EL (cell line): ENCODE results near the gene E4F1.

Experiments used
- DNase-seq: peaks from one replicate; pipeline ENCODE4 v3.0.0-alpha.2; 2016

The E4F1 gene

DNA sequence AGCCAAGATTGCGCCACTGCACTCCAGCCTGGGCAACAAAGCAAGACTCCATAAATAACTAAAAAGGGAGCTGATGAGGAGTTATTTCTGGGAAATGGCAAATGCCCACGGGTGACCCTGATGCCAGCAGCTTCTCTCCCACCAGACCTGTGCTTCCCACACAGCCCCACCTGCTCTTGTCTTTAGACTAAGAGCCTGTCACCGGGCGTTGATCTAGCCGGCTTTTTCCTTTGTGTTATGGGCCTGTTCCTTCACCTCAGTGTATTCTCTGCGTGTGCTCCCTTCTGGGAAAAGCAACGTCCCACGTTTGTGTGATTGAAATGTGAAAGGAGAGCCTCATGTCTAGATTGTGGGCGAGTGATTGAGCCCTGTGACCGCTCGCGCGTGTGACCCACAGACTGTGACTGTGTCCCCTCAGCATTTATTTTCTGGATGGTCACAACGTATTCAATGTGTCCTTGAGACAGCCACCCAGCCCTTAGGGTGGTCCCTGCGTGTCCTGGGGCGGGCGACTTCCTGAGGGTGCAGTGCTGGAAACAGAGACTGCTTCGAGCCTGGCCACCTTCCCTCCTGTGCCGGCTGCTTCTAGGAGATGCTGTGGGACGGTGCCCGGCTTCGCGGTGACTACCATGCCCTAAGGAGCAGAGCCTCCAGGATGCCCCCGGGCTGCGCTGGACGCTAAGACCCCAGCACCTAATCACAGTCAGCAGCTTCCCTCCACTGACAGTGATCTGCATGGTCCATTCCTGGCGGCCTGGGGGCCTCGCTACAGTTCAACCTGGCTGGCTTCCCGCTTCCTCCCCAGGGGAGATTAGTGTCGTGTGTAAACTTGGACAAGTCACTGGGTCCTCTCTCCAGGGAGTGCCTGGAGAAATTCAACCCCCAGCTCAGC lies 52.3 kb downstream of the E4F1 start:
- no peak for DNase-seq

DNA sequence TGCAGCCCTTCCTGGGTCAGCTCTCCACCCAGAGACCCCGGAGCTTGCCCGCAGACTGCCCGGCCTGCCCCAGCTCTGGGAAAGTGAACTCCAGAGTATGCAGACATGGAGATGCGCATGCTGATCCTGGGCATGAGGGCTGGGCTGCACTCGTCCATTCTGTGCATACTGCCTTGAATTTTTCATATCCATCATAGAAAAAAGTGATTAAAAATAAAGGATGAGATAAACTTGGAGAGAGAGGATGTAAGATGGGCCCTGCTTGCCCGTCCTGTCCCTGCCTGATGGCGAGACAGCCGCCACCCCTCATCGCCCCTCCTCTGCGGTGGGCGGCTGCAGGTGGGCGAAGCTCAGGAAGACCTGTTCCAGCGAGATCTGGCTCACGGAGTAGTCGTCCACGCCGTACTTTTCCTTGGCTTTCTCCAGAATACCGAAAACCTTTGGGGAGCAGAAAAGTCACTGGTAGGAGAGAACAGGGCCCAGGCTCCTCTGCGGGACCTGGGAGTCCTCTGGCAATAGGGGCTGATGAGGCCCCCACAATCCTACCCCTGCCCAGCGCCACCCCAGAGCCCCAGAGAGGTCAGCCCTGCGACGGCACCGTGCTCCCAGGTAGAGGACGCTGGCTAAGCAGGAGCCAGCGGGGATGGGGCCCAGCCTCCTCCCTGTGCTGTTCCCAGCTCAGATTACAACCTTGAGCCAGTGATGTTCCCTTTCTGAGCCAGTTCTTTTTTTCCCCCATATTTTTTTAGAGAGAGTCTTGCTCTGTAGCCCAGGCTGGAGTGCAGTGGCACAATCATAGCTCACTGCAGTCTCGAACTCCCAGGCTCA lies 53.2 kb downstream of the E4F1 start:
- DNase-seq, result no peak

GRCh38 chr16:2277466-2278271 lies 54.3 kb downstream of the E4F1 start:
- no peak for DNase-seq

DNA sequence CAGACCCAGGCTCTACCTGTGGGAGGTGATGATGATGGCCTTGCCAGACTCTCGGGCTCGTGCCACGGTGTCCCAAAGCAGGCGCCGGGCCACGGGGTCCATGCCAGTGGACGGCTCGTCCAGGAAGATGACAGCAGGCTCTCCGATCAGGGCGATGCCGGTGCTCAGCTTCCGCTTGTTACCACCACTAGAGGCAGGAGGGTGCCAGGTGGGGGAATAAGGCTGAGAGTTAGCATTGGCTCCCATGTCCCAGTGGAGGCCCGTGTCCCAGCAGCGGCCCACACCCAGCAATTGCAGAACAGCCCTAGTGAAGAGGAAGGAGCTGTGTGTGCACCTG lies 54.8 kb downstream of the E4F1 start:
- no peak for DNase-seq

GRCh38 chr16:2278956-2279800 lies 55.8 kb downstream of the E4F1 start:
- no peak for DNase-seq

DNA sequence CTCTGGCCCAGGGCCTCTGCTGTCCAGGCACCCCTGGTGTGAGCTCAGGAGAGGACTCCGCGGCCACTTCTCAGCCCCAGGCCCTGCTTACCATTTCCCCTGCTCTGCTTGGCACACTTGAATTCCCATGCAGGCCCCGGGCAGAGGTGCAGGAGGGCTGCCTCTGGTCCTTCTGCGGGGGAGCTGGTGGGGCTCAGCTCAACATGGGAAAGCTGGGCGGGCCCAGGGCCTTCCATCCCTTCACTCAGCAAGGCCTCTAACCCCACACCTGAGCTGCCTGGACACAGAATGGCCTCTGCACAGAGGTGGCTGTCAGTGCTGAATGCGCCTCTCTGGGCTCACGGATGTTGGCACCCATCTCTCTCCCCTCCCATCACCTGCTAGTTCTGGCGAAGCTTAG lies 57.1 kb downstream of the E4F1 start:
- no peak for DNase-seq

DNA sequence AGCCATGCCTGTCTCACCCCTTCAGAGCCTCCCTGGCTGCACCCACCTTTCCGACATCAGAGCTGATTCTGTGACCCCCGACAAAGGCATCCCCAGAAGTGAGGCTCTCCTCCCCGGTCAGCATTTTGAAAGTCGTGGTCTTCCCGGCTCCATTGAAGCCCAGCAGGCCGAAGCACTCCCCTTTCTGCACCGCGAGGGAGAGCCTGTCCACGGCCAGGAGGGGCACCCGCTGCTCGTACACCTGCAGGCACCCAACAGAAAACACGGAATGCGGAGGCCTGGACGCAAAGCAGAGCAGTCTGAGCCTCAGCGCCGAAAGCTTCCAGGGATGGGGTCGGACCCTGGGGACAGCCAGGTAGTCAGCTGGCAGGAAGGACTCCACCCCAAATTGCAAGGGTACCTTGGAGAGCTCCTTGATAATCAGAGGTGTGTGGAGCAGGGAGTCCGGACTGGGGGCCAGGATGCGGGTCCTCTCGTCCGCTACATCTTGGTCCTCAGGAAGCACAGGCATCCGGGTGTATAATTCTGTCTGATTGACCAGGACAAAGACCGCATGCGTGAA lies 57.7 kb downstream of the E4F1 start:
- no peak for DNase-seq

DNA sequence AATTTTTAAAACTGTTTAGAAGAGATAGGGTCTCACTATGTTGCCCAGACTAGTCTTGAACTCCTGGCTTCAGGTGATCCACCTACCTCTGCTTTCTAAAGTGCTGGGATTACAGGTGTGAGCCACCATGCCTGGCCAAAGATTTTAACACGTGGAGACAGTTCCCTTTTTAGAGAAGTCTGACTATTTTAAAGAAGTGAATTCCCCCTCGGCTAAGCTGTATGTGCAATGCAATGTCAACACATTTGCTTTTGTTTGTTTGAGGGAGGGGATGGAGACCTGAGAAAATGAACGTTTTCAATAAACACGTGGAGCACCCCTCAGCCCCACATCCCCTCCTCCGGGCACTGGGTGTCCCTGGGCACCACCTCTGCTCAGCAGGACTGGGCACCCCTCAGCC lies 58.9 kb downstream of the E4F1 start:
- DNase-seq, result no peak

DNA sequence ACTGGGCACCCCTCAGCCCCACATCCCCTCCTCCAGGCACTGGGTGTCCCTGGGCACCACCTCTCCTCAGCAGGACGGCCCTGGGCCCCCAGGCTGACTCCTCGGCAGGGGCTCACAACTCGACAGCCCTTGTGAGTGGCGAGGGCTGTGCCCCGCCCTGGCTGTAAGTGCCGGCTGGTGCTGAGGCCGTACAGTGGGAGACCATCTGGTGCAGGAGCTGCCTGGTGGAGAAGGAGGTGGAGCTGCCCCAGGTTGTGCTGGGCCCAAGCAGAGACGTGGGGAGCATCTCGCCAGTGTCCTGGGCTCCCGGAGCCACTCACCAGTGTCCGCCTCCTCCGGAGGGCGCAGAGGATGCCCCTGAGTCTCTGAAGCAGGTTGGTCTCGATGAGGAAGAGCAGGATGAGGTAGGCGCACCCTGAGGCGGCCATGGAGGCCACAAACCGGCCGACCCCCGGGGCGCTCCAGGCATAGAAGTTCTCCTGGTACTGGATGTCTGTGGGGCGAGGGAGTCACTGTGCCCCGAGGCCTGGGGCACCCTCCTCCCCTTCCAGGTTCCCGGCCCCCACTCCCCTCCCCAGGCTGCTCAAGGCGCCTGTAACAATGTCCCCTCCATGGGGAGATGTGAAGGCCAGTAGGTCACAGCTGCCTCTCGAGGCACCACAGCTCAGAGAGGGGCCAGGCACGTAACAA lies 59.6 kb downstream of the E4F1 start:
- DNase-seq, result no peak

- DNase-seq, result no peak
Measured at GRCh38 chr16:2284001-2284770, 60.8 kb downstream of the E4F1 start.

DNA sequence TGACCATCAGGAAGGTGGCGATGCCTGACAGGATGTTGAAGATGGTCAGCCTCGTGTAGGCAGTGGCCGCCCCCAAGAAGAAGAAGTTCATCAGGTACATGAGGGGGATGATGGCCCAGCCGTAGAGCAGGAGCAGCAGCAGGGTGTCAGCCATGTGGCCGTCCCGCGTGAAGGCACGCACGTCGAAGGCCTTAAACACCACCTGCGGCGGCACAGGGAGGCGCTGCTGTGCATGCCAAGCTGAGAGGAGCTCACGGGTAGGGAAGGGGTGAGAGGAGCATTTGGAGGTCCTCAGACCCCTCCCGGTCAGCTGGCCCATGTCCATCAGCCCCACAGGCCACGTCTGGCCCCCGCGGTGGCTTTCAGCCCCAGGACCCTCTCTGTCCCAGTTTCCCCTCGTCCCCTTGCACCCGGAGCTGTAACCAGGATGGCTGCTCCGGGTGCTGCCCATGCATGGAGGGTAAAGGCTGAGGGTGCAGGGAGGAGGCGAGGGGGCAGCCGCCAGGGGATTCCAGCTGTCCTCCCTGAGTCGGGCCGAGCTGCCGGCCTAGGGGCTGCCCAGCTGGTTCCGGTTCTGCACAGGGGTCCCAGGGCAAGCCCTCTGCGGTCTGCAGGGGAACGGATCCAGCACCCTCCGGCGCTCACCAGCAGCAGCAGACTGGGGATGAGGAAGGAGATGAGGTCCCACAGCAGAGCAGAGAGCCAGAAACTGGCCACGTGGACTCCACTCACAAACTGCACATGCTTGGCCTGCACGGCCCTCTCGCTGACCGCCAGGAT lies 61.6 kb downstream of the E4F1 start:
- no peak for DNase-seq
